Mononuclear cell (primary cell): ENCODE data around the gene GIGYF2. TPM values are rescaled to one million over a fixed set of nuclear protein-coding genes. Genes with fewer than 3 reads are reported as not detected.

Source experiments
- H3K27me3 ChIP-seq: 2 replicates; pipeline ENCODE4 v1.6.0; 2011; ENCODE audit warnings: low read length, control low read depth; ENCODE audit not compliant: insufficient read depth
- H3K4me1 ChIP-seq: 2 replicates; pipeline ENCODE4 v1.5.1; 2011; ENCODE audit warnings: mild to moderate bottlenecking, low read length, control low read depth; ENCODE audit not compliant: insufficient read depth
- H3K4me3 ChIP-seq: 2 replicates; pipeline ENCODE4 v1.5.1; 2011; ENCODE audit warnings: mild to moderate bottlenecking, low read length, moderate library complexity
- H3K9me3 ChIP-seq: 2 replicates; pipeline ENCODE4 v1.5.1; 2011; ENCODE audit warnings: low read depth, mild to moderate bottlenecking, control low read depth, low read length
- total RNA-seq: library from RNA; depleted of rRNA; stranded (reverse); fragments of >200 nt; gene quantifications from one replicate; pipeline ENCODE4 v1.2.3, GENCODE V29; 2012

Gene GIGYF2
- total RNA-seq, 1 donor = 59.7 TPM

DNA sequence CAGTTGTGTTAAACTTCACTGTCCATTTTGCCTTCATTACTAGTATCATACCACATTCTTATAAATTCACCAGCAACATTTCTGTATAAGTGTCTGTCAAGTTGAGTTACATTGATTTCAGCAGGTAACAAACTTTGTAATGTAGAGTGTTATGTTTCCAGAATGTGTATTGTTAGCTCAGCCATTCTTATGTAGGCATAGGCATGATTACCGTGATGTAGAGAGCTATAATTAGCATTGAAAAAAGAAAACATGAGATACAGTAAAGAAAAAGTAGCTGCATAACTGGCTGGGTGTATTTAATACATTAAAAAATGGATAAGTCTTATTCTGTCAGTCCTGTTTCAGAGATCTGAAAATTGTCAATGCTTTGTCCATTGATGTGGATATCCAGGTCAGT, 70.7 kb downstream of the GIGYF2 start:
- Histone ChIP-seq H3K27me3 (no peaks in the 10 kb centered on the region), H3K4me3 (no peak overlapping the region), H3K9me3 (no peaks in the 10 kb centered on the region), H3K4me1 (peaks cover 7% of the 10 kb centered on the region)

GRCh38 chr2:232770207-232770606, 73.1 kb downstream of the GIGYF2 start:
- Histone ChIP-seq H3K4me1 (peaks cover 7% of the 10 kb centered on the region), H3K9me3 (no peaks in the 10 kb centered on the region), H3K27me3 (no peaks in the 10 kb centered on the region), H3K4me3 (no peak overlapping the region)

DNA sequence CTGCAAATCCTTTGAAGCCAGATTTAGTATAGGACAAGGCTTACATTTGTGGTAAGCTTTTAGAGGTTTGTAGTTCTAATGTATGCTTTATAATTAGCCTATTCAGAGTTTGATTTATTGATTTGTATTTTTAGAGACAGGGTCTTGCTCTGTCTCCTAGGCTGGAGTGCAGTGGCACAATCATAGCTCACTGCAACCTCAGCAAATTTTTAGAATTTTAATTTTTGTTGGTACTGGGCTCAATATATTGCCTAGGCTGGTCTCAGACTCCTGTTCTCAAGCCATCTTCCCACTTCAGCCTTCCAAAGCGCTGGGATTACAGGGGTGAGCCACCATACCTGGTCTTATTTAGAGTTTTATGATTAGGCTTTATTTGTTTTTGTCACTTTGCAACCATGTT, 74.7 kb downstream of the GIGYF2 start:
- no peaks in the 10 kb centered on the region for H3K27me3 ChIP-seq
- no peaks in the 10 kb centered on the region for H3K9me3 ChIP-seq

DNA sequence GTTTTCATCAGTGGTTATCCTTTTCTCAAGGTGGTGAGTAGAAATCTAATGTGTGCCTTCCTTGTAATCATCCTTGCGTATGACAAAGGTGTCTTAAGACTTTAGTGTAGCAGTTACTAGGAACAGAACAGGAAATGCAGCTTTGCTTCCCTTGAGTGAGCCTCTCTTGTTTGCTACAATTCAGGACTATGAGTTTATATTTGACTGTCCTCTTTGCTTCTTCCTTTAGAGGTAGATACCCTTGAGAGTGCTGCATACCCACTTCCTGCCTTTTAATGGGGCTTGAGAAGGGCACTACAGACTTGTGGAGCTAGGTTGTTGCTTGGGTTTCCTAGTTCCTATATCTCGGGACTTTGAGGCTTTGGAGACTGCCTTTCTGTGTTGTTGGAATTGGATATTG, 75.4 kb downstream of the GIGYF2 start:
- no peaks in the 10 kb centered on the region for H3K9me3 ChIP-seq
- H3K4me1 ChIP-seq = peaks cover 7% of the 10 kb centered on the region
- H3K27me3 ChIP-seq = no peaks in the 10 kb centered on the region
- H3K4me3 ChIP-seq = no peak overlapping the region

More for the DNA sequence above, 74.7 kb downstream of the GIGYF2 start:
- H3K4me1 ChIP-seq = peaks cover 7% of the 10 kb centered on the region
- no peak overlapping the region for H3K4me3 ChIP-seq

- Histone ChIP-seq H3K9me3 (no peaks in the 10 kb centered on the region), H3K4me1 (peaks cover 7% of the 10 kb centered on the region), H3K4me3 (no peak overlapping the region)
Measured at GRCh38 chr2:232773815-232774214, 76.7 kb downstream of the GIGYF2 start.

GRCh38 chr2:232776435-232776834, 79.3 kb downstream of the GIGYF2 start, which contains the start of gene KCNJ13:
Gene KCNJ13, minus strand, starts transcription at chr2:232776565. Its CDS starts 5,203 bp downstream, at chr2:232771362.
- Histone ChIP-seq H3K4me3 (no peak within 1 kb of the TSS), H3K27me3 (no peaks in the 10 kb centered on the region), H3K9me3 (no peaks in the 10 kb centered on the region), H3K4me1 (peaks cover 7% of the 10 kb centered on the region)

More at GRCh38 chr2:232773815-232774214, 76.7 kb downstream of the GIGYF2 start:
- H3K27me3 ChIP-seq = no peaks in the 10 kb centered on the region

GRCh38 chr2:232777276-232777675, 80.1 kb downstream of the GIGYF2 start:
- no peak overlapping the region for H3K4me3 ChIP-seq
- no peaks in the 10 kb centered on the region for H3K9me3 ChIP-seq
- H3K27me3 ChIP-seq = no peaks in the 10 kb centered on the region
- peaks cover 3% of the 10 kb centered on the region for H3K4me1 ChIP-seq

DNA sequence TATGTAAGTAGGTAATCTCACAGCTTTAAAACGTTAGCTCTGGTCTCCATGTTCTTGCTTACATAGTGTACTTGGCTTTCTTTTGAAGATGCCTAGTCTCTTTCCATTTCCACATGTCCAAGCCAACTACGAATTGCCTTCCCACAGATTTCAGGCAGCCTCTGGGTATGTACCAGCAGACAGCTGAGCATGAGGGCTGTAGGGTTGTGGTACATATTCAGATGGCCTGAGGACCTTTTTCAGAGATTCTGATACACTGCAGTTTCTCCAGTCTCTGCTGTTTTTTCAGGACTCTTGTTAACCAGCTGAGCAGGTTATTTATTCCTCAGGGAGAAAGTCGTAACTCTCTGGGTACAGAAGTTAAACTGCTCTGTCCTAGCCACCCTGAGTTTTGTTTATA, 82.3 kb downstream of the GIGYF2 start:
- H3K4me3 ChIP-seq = no peak overlapping the region
- no peaks in the 10 kb centered on the region for H3K4me1 ChIP-seq
- H3K9me3 ChIP-seq = no peaks in the 10 kb centered on the region
- no peaks in the 10 kb centered on the region for H3K27me3 ChIP-seq

GRCh38 chr2:232779934-232780333, 82.8 kb downstream of the GIGYF2 start:
- Histone ChIP-seq H3K4me3 (no peak overlapping the region), H3K27me3 (no peaks in the 10 kb centered on the region), H3K9me3 (no peaks in the 10 kb centered on the region), H3K4me1 (no peaks in the 10 kb centered on the region)

GRCh38 chr2:232781765-232782164, 84.6 kb downstream of the GIGYF2 start:
- H3K27me3 ChIP-seq = no peaks in the 10 kb centered on the region
- H3K9me3 ChIP-seq = no peaks in the 10 kb centered on the region
- H3K4me3 ChIP-seq = no peak overlapping the region
- no peaks in the 10 kb centered on the region for H3K4me1 ChIP-seq

GRCh38 chr2:232783278-232783677, 86.1 kb downstream of the GIGYF2 start:
- H3K9me3 ChIP-seq = no peaks in the 10 kb centered on the region
- no peak overlapping the region for H3K4me3 ChIP-seq
- no peaks in the 10 kb centered on the region for H3K27me3 ChIP-seq
- H3K4me1 ChIP-seq = no peaks in the 10 kb centered on the region

DNA sequence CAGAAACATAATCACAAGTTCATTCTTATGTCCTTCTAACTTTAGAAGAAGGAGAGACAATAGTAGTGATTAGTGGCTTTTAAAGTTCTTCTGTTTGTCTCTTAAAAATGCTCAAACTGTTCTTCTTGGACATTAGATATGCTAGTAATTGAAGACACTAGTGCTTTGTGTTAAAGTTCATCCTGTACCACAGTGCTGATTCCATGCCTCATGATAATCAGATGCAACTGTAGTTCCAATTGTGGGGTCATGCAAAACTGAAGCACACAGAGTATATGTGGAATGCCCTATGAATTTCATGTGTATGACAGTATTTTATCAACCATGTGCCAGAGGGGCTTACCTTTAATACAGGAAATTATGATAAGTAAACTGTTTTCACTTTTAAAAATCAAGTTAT, 90.7 kb downstream of the GIGYF2 start:
- no peak overlapping the region for H3K4me3 ChIP-seq

GRCh38 chr2:232789082-232789481, 92.0 kb downstream of the GIGYF2 start:
- Histone ChIP-seq H3K4me1 (no peaks in the 10 kb centered on the region), H3K4me3 (no peak overlapping the region), H3K27me3 (no peaks in the 10 kb centered on the region), H3K9me3 (no peaks in the 10 kb centered on the region)

More for the DNA sequence above, 90.7 kb downstream of the GIGYF2 start:
- H3K9me3 ChIP-seq = no peaks in the 10 kb centered on the region
- no peaks in the 10 kb centered on the region for H3K27me3 ChIP-seq
- no peaks in the 10 kb centered on the region for H3K4me1 ChIP-seq

GRCh38 chr2:232791518-232791917, 94.4 kb downstream of the GIGYF2 start:
- no peaks in the 10 kb centered on the region for H3K4me1 ChIP-seq
- H3K9me3 ChIP-seq = no peaks in the 10 kb centered on the region
- H3K27me3 ChIP-seq = no peaks in the 10 kb centered on the region
- no peak overlapping the region for H3K4me3 ChIP-seq

DNA sequence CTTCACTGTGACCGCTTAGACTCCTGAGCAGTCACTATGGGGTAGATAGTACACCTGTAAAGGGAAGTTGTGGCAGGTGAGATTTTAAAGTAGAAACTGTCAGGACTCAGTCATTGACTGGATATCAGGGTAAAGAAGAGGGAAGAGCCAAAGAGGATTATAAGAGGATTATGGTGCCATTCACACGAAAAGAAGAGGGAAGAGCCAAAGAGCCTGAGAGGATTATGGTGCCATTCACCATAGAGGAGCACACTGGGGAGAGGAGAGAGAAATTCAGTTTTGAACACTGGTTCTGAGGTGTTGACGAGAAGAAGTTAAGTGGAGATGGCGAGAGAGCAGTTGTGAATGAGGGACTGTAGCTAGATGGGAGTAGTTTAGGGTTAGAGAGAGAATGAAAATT, 96.1 kb downstream of the GIGYF2 start:
- Histone ChIP-seq H3K4me3 (no peak overlapping the region), H3K9me3 (no peaks in the 10 kb centered on the region), H3K27me3 (no peaks in the 10 kb centered on the region), H3K4me1 (no peaks in the 10 kb centered on the region)

GRCh38 chr2:232794981-232795380, 97.8 kb downstream of the GIGYF2 start:
- Histone ChIP-seq H3K9me3 (no peaks in the 10 kb centered on the region), H3K27me3 (no peaks in the 10 kb centered on the region), H3K4me3 (no peak overlapping the region), H3K4me1 (no peaks in the 10 kb centered on the region)
